GM18511 (cell line): Measurements from ENCODE around the gene SLC16A1.
"Not testable (repeated sequence)": the region's sequence is repeated elsewhere in the genome, so short reads cannot be mapped to it uniquely, and the experiment has no call there.

Source experiments
- ATAC-seq: cut with Tn5 transposase; IDR thresholded peaks from one replicate; pipeline ENCODE4 v1.9.1; 2021; ENCODE audit warnings: mild to moderate bottlenecking, moderate library complexity; ENCODE audit not compliant: unreplicated experiment

Gene SLC16A1

DNA sequence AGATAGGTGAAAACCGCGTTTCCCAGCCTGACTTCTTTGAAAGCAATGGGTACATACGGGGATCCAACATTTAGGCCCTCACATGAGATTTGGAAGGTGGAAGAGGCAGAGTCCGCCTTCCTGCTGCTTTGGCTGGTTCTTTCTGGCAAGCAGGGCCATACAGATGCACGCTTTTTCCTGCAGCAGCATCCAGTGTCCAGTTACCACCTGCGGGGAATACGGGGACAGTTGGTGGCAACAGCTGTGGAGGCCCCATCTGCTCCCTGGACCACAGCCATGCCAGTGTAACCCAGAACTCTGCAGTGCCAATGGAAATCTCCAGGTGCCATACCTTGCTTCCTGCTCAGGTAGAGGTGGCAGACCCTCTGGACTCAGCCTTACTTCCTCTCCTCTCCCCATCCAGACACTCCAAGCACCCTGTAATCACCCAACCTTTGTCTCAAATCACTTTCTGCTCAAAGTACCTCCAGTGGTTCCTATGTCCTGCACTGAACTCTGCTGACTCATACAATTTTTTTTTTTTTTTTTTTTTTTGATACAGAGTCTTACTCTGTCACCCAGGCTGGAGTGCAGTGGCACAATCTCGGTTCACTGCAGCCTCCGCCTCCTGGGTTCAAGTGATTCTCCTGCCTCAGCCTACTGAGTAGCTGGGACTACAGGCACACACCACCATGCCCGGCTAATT is 68.3 kb downstream of the SLC16A1 start:
- no peak for ATAC-seq

DNA sequence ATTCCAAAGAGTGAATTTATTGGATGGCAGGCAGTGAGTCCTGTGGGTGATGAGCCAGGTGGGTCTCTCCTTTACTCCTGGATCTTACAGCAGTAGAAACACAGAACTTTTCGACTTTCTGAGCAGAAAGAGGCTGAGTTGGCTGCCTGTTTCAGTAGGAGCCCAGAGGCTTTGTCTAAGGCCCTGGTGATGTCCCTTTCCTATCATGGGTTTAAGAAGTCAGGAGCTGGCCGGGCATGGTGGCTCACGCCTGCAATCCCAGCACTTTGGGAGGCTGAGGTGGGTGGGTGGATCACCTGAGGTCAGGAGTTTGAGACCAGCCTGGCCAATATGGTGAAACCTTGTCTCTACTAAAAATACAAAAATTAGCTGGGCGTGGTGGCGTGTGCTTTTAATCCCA is 71.0 kb downstream of the SLC16A1 start:
- ATAC-seq, result not testable (repeated sequence)

DNA sequence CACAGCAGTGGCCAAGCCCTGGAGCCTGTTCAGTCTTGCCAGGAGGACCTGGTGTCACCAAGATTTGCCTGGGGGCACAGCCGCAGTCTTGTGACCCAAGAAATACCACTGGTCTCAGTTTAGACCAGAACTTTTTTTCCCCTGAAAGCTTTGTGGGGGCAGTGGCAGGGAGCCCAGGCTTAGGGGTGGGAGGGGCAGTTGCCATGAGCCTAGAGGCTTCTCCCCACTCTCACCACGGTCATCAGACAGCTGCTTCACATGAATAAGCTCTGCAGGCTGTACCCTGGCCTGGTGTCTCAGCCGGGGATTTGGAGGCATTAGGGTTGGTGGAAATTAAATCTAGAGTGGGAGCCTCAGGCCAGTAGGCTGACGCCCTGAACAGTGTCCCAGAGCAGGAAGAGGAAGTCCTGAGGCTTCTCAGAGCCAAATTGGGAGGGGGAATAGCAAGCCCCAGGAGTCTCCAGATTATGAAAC is 73.7 kb downstream of the SLC16A1 start:
- ATAC-seq, result no peak

DNA sequence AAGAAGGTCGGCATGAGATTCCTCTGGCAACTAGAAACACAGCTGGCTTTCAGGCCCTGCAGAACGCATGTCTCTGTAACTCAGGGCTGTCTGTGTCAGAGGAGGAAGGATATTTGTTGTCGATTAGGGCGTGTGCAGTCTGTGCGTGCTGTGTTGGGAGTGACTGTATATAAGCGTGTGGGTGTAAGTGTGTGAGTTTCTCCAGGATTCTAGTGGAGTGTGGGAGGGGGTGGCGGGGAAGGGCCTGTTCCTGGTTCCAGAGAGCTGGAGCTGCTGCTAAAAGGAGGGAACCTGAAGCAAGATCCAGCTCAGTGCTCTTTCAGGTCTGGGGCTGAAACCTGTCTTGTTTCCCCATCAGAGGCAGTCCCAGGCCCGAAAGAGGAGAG is 74.3 kb downstream of the SLC16A1 start:
- no peak for ATAC-seq

DNA sequence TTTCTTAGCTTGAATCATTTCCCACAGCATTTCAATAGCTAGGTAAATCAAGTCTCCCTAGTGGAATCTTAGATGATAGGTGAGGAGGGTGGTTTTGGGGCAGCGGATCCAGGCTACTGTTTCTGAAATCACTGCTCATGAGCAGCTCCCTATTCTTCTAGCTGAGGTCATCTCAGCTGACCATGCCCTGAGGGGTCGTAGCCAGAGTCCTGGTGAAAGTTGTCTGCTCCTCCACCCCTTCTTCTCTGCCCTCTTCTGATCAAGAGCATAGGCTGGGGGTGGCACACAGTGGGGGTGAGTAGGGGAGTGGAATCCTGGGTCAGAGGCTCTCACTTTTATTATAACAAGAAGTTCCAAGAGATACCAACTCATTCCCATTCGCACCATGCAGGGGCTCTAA is 76.2 kb downstream of the SLC16A1 start:
- ATAC-seq, result no peak

DNA sequence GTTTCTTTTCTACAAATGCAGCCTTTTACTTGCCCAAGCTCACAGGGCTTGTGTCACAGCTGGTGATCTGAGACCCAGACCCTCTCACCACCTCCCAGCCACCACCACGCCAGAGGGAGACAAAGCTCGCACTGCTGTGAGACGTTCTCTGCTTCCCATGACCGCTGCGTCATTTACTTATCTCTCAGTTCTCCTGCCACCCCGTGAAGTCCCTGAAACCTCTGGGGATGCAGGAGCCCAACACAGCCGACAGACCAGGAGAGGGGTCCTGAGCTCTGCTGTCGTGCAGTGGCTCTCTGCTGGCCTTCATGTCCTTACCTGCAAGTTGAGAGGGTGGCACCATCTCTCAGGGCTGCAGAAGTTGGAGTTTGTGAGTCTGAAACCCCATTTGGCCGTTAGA is 77.7 kb downstream of the SLC16A1 start:
- no peak for ATAC-seq

DNA sequence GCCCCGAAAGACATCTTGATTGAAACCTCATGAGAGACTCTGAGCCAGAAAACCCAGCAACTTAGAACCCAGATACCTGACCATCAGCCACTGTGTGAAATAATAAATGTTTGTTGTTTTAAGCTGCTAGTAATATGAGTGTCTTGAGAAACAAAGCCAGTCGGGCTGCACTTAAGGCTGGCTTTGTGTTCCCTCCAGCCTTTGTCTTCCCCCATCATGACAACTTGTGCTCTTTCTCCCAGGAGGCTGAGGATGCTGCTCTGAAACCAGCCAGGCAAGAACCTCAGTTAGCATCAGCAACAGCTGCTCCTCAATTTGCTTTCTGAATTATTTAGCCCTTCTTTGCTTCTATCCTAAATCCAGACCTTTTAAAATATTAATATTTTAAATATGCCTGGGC is 78.2 kb downstream of the SLC16A1 start:
- no peak for ATAC-seq

DNA sequence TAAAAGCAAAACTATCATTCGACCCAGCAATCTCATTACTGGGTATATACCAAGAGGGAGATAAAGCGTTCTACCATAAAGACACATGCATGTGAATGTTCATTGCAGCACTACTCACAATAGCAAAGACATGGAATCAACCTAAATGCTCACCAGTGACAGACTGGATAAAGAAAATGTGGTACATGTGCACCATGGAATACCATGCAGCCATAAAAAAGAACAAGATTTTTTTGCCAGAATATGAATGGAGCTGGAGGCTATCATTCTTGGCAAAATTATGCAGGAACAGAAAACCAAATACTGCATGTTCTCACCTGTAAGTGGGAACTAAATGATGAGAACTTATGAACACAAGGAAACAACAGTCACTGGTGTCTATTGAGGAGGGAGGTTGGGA is 79.7 kb downstream of the SLC16A1 start:
- no peak for ATAC-seq

DNA sequence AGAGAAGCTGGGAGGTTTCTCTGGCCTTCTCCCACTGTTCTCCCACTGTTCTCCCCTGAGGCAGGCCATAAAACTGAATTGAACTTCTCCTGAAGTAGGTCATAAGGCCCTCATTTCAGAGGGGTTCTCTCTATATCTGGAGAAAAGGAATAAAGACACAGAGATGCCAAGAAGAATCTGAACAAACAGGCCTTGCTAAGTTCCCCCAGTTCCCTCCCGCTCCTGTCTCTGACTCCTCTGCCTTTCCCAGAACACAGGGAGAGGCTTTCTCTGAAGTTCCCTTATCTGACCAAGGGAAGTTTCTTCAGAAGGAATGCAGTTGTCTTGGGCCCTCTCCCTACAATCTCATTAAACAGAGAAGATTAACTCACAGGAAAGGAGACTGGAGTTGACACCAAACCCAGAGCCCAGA is 83.4 kb downstream of the SLC16A1 start:
- no peak for ATAC-seq

DNA sequence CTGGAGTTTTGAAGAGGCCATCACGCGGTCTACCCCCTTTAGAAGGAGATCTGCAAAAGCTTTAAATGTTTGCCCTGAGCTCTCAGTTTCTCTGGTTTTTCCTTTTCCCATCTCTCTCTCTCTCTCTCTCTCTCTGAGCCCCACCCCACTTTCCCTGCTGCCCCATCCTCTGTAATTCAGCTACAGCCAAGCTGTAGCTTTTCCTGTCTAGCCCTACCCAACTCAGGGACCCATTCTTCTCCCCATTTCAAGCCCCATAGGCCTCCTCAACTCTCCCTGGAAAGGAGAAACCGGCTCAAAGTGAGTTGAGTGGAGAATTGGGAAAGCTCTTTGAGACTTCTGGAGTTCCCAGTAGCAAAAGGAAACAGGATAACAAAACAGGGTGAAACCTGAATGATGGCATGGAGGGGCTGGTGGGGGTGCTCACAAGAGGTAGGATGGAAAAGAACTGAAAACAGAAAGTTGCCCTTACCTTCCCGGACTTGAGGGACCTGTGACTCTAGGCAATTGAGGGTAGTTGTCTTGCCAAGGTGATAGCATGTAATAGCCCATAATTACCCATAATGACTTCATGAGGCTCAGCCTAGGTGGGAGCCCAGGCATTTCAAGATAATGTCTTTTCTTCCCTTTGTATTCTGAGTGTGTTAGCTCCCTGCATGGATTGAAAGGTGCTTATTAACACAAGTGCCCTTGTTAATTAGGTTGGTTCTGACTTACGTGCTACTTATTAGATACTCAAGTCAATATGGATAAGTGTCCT is 84.9 kb downstream of the SLC16A1 start:
- ATAC-seq, result no peak

DNA sequence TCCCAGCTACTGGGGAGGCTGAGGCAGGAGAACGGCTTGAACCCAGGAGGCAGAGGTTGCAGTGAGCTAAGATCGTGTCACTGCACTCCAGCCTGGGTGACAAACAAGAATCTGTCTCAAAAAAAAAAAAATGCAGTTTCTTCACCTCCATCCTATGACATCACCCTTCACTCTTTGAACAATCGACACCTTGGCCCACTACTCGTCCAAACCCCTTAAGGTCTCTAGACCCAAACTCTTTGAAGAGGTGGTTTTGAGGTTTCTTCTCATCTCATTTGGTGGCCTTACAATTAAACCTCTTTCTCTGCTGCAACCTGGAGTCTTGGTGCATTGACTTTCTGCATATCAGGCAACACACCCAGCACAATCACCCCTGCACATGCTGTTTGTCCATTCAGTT is 86.1 kb downstream of the SLC16A1 start:
- ATAC-seq, result no peak

DNA sequence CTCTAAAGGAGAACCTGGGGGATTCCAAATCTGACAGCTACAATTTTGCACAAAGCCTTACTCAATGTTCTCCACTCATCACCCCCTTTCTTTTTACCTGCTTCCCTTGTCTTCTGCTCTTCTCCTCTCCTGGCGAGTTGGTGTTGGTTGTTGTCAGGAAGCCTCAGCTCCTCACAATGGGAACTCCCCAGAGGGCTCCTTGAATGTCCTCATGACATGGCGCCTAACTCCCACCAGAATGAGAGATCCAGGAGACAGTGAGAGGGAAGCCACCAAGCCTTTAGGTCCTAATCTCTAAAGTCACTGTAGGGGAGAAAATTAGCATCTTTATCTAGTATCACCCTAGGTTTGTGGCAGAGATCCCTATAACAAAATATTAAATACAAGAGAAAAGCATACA is 87.8 kb downstream of the SLC16A1 start:
- no peak for ATAC-seq

DNA sequence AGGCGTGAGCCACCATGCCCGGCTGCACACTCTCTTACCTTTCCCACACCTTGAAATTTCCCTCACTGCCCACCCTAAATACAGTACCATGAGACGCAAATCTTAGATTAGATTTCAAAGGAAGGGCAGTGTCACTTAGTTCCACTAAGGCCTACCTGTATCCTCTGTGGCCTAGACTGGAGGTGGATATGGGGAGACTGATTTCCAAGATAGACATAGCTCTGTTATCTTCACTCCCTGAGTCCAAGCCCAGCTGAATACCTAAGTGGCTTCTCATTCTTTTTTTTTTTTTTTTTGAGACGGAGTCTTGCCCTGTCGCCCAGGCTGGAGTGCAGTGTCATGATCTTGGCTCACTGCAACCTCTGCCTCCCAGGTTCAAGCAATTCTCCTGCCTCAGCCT is 89.0 kb downstream of the SLC16A1 start:
- no peak for ATAC-seq

DNA sequence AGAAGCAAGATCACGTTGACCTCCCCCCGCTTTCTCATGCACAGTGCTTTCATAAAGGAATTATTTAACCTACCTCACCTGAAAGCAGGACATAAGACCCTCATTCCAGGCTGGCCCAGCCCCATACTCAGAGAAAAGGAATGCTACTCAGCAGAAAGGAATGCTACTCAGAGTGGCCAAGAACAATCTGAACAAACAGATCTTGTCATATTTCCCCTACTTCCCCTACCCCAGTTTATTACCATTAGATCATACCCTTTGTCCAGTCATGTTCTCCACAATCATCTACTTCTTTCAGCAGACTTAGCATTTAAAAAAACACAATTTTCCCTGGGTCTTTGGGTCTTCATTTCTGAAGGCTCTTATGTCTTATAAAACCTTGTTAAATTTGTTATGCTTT is 89.8 kb downstream of the SLC16A1 start:
- no peak for ATAC-seq

DNA sequence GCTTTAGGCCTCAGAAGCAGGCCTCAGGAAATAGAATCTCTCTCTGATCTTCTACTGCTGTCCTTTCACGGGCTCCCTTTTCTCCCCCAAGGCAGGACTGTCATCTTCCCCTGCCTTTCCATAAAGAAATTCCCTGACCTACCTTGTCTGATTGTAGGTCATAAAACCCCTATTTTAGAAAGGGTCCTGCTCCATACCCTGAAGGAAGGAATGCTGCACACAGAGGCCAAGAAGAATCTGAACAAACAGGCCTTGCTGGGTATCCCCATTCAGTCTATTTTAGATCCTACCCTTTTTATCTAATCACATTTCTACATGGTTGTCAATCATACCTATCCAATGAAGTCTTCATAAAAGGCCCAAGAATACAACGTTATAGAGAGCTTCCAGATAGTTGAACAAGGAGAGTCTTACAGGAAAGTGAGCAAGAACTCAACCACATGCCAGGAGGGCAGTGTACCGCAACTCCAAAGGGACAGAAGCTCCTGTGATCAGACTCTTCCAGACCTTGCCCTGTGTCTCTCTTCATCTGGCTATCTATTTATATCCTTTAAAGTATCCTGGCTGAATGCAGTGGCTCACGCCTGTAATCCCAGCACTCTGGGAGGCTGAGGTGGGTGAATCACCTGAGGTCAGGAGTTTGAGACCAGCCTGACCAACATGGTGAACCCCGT is 93.1 kb downstream of the SLC16A1 start:
- ATAC-seq, result no peak
